Measurements from ENCODE around the gene CTR9. TPM values are rescaled to one million over a fixed set of nuclear protein-coding genes. Genes with fewer than 3 reads are reported as not detected.

The CTR9 gene
- total and polyA plus RNA-seq, 11 donors = 9.4 to 28.4 (median 18.7) TPM

DNA sequence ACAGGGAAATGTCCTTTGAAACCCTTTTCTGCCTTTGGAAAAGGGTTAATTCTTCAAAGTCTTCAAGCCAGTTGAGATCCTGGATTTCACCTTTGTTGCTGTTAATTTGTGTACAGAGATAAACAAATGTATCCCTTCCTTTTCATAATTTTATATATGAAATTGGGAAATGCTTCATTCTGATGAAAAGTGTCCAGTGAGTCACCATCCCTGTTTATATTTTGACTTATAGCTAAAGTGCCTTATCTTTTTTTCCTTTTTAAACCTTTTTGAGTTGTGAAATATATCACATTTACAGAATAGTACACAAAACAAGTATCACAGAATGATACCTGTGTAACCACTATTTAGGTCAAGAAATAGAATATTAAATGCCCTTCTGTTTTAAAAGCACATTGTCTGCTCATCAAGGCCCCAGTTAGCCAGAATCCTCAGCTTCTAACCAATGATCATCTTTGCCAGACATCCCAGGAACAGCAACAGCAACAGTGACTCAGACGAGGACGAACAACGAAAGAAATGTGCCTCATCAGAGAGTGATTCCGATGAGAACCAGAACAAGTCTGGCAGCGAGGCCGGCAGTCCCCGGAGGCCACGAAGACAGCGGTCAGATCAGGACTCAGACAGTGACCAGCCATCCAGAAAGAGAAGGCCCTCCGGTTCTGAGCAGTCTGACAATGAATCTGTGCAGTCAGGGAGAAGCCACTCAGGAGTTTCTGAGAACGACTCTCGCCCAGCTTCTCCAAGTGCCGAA, 27.3 kb downstream of the CTR9 start:
- ATAC-seq (peak; percentile 77 to 95 (median 92)), DNase-seq (peak; percentile 69 to 87 (median 75))
- H3K9me3 ChIP-seq = no peaks in the 10 kb centered on the region
- intact Hi-C loops (cut with DNase I) = no loop called here
- H3K27me3 ChIP-seq = no peaks in the 10 kb centered on the region
- WGBS, 4 donors = 35 to 47% (median 41%) methylated on average over 13 of the region's 13 CpGs
- H3K36me3 ChIP-seq = peaks cover 3 to 42% (median 22%) of the 10 kb centered on the region in 9 donors
- no peak overlapping the region for H3K4me3 ChIP-seq
- no peak for TF ChIP-seq POLR2A (IDR thresholded peaks at IDR 0.05)
- TF ChIP-seq CTCF (IDR thresholded peaks at IDR 0.05) = no peak
- peaks cover 5 to 29% (median 17%) of the 10 kb centered on the region in 12 donors for H3K4me1 ChIP-seq
- H3K27ac ChIP-seq = peak overlapping the region in 11 of 12 donors; percentile 56 to 87 (median 72)

GRCh38 chr11:10779086-10779485, 28.0 kb downstream of the CTR9 start:
- Histone ChIP-seq H3K27ac (peak overlapping the region in 11 of 12 donors; percentile 56 to 87 (median 72)), H3K4me1 (peaks cover 8 to 35% (median 22%) of the 10 kb centered on the region in 12 donors), H3K9me3 (no peaks in the 10 kb centered on the region), H3K27me3 (no peaks in the 10 kb centered on the region), H3K4me3 (no peak overlapping the region), H3K36me3 (peaks cover 3 to 35% (median 20%) of the 10 kb centered on the region in 9 donors)
- DNase-seq (no peak), ATAC-seq (no peak)
- TF ChIP-seq CTCF (IDR thresholded peaks at IDR 0.05) (no peak), POLR2A (IDR thresholded peaks at IDR 0.05) (no peak)
- intact Hi-C loops (cut with DNase I) = no loop called here
- WGBS, 4 donors = 56 to 74% (median 62%) methylated on average over 1 of the region's 1 CpG

GRCh38 chr11:10780040-10780439, 29.0 kb downstream of the CTR9 start:
- 95 to 100% (median 97%) methylated on average over 2 of the region's 2 CpGs for WGBS, 4 donors

More at GRCh38 chr11:10780040-10780439, 29.0 kb downstream of the CTR9 start:
- Histone ChIP-seq H3K27ac (no peak overlapping the region), H3K4me3 (no peak overlapping the region), H3K9me3 (no peaks in the 10 kb centered on the region), H3K36me3 (peaks cover 3 to 25% (median 17%) of the 10 kb centered on the region in 9 donors), H3K4me1 (peaks cover 8 to 45% (median 28%) of the 10 kb centered on the region in 12 donors), H3K27me3 (no peaks in the 10 kb centered on the region)
- intact Hi-C loops (cut with DNase I) = no loop called here
- DNase-seq (no peak), ATAC-seq (no peak)
- no peak for TF ChIP-seq POLR2A (IDR thresholded peaks at IDR 0.05)
- TF ChIP-seq CTCF (IDR thresholded peaks at IDR 0.05) = no peak

All from heart left ventricle (tissue), 16 donors.